SK-N-SH (cell line): Measurements from ENCODE around the gene HDAC4. TPM values are rescaled to one million over a fixed set of nuclear protein-coding genes. Genes with fewer than 3 reads are reported as not detected.

Experiments used
- CTCF ChIA-PET: fragments of 300-600, 350-600 bp; formaldehyde crosslinking; extraction: SDS; loops from one replicate; lab custom pipeline; 2021; lab: Yijun Ruan, JAX
- POLR2A ChIA-PET: fragments of 350-600 bp; sonication (Branson Sonifier 250); formaldehyde crosslinking; extraction: SDS; loops from one replicate; lab custom pipeline; 2020; ENCODE audit warnings: antibody characterized with exemption, inconsistent platforms; lab: Yijun Ruan, JAX
- DNase-seq: peaks from one replicate; pipeline ENCODE4 v3.0.0; 2012
- H2AFZ ChIP-seq: fragments of 200-600 bp; sonication (generic); 2 replicates; pipeline ENCODE4 v1.8.1; 2016; ENCODE audit warnings: antibody characterized with exemption, mild to moderate bottlenecking, low read depth
- H3F3A ChIP-seq: fragments of 200-600 bp; sonication (generic); replicated peaks from 2 replicates; pipeline ENCODE3; 2016; ENCODE audit warnings: antibody characterized with exemption, mild to moderate bottlenecking; ENCODE audit not compliant: insufficient read depth
- H3K27ac ChIP-seq, 2 experiments: fragments of 200-500 bp in 1 of 2; fragments of 200-600 bp in 1 of 2; sonication (Bioruptor generic) in 1 of 2; sonication (generic), shearing (Covaris generic) in 1 of 2; 2 replicates each; pipeline versions ENCODE4 v1.5.1 to v1.6.1; 2014 to 2016; ENCODE audit warnings: low read depth in 2 of 2, inconsistent platforms in 1 of 2, low read length in 1 of 2, mild to moderate bottlenecking in 1 of 2, mixed read lengths in 1 of 2
- H3K27me3 ChIP-seq: fragments of 200-600 bp; sonication (generic), shearing (Covaris generic); 2 replicates; pipeline ENCODE4 v1.6.1; 2016; ENCODE audit warnings: mixed run types; ENCODE audit not compliant: insufficient read depth
- H3K36me3 ChIP-seq, 2 experiments: fragments of 200-500 bp in 1 of 2; fragments of 200-600 bp in 1 of 2; sonication (Bioruptor generic) in 1 of 2; sonication (generic) in 1 of 2; replicated peaks in 1 of 2; 2 replicates each; pipeline versions ENCODE3 to v1.5.1; 2014 to 2016; ENCODE audit warnings: low read length in 1 of 2, mild to moderate bottlenecking in 1 of 2; ENCODE audit not compliant: insufficient read depth in 2 of 2, control insufficient read depth in 1 of 2
- H3K4me1 ChIP-seq, 2 experiments: fragments of 200-500 bp in 1 of 2; fragments of 200-600 bp in 1 of 2; sonication (Bioruptor generic) in 1 of 2; sonication (generic), shearing (Covaris generic) in 1 of 2; 2 replicates each; pipeline versions ENCODE4 v1.5.1 to v1.6.1; 2014 to 2016; ENCODE audit warnings: low read depth in 1 of 2, low read length in 1 of 2, mixed run types in 1 of 2; ENCODE audit not compliant: insufficient read depth in 2 of 2, control insufficient read depth in 1 of 2
- H3K4me2 ChIP-seq: fragments of 200-600 bp; sonication (generic), shearing (Covaris generic); 2 replicates; pipeline ENCODE4 v1.6.1; 2017; ENCODE audit warnings: mixed run types
- H3K4me3 ChIP-seq, 2 experiments: fragments of 200-500 bp in 1 of 2; fragments of 200-600 bp in 1 of 2; sonication (Bioruptor generic) in 1 of 2; sonication (generic), shearing (Covaris generic) in 1 of 2; 2 replicates each; pipeline versions ENCODE4 v1.5.1 to v1.8.1; 2014 to 2016; ENCODE audit warnings: low read depth in 2 of 2, inconsistent platforms in 1 of 2, low read length in 1 of 2, mild to moderate bottlenecking in 1 of 2, mixed read lengths in 1 of 2, moderate library complexity in 1 of 2
- H3K79me2 ChIP-seq: fragments of 200-600 bp; sonication (generic); 2 replicates; pipeline ENCODE4 v1.8.1; 2017; ENCODE audit warnings: mild to moderate bottlenecking; ENCODE audit not compliant: insufficient read depth
- H3K9ac ChIP-seq: fragments of 200-600 bp; sonication (generic); 2 replicates; pipeline ENCODE4 v1.6.1; 2017; ENCODE audit warnings: mixed run types
- H3K9me2 ChIP-seq: fragments of 200-600 bp; sonication (generic); 2 replicates; pipeline ENCODE4 v1.6.1; 2017; ENCODE audit warnings: mixed run types
- H3K9me3 ChIP-seq: fragments of 200-600 bp; sonication (generic); 2 replicates; pipeline ENCODE4 v1.6.1; 2017; ENCODE audit warnings: mixed run types, mild to moderate bottlenecking, moderate library complexity
- H4K20me1 ChIP-seq: fragments of 200-600 bp; sonication (generic); 2 replicates; pipeline ENCODE4 v1.6.1; 2017; ENCODE audit warnings: mild to moderate bottlenecking, mixed run types; ENCODE audit not compliant: insufficient read depth
- EZH2phosphoT487 ChIP-seq: fragments of 200-600 bp; sonication (generic); IDR thresholded peaks from 2 replicates; pipeline ENCODE4 v1.6.1; 2017; ENCODE audit warnings: low read depth, mixed run types, mild to moderate bottlenecking, antibody characterized with exemption, moderate library complexity, borderline replicate concordance
- GATA2 ChIP-seq: sonication (generic); formaldehyde crosslinking; IDR thresholded peaks from 2 replicates; pipeline ENCODE4 v1.5.0; 2020; ENCODE audit warnings: mild to moderate bottlenecking, missing genetic modification reagents
- IRF3 ChIP-seq: fragments of 150-350 bp; IDR thresholded peaks from 2 replicates; pipeline ENCODE4 v1.6.1; 2016; ENCODE audit warnings: mild to moderate bottlenecking, low read depth, low read length
- JUND ChIP-seq: IDR thresholded peaks from 2 replicates; pipeline ENCODE4 v1.4.0; 2012
- MAX ChIP-seq: IDR thresholded peaks from 2 replicates; pipeline ENCODE4 v1.4.0; 2012; ENCODE audit warnings: low read depth
- MEF2A ChIP-seq: IDR thresholded peaks from 2 replicates; pipeline ENCODE4 v1.4.0; 2012; ENCODE audit warnings: low read depth, borderline replicate concordance
- MXI1 ChIP-seq: IDR thresholded peaks from 2 replicates; pipeline ENCODE4 v1.6.1; 2012; ENCODE audit warnings: mild to moderate bottlenecking, low read depth, low read length, improper control_type of control experiment
- NFIC ChIP-seq: IDR thresholded peaks from 2 replicates; pipeline ENCODE4 v1.4.0; 2012; ENCODE audit warnings: borderline replicate concordance
- PBX3 ChIP-seq: IDR thresholded peaks from 2 replicates; pipeline ENCODE4; 2012
- RCOR1 ChIP-seq: fragments of 150-350 bp; IDR thresholded peaks from 2 replicates; pipeline ENCODE4 v1.6.1; 2017; ENCODE audit warnings: antibody characterized with exemption, low read length
- RFX5 ChIP-seq: IDR thresholded peaks from 2 replicates; pipeline ENCODE4 v1.6.1; 2012; ENCODE audit warnings: mild to moderate bottlenecking, improper control_type of control experiment, low read length
- RXRA ChIP-seq: IDR thresholded peaks from 2 replicates; pipeline ENCODE4 v1.4.0; 2012; ENCODE audit warnings: low read depth, mild to moderate bottlenecking, borderline replicate concordance
- SIN3A ChIP-seq: IDR thresholded peaks from 2 replicates; pipeline ENCODE4 v1.6.1; 2012; ENCODE audit warnings: low read depth, mild to moderate bottlenecking, low read length, moderate library complexity, borderline replicate concordance
- TAF1 ChIP-seq: IDR thresholded peaks from 2 replicates; pipeline ENCODE4 v1.6.1; 2012; ENCODE audit warnings: low read depth, mild to moderate bottlenecking, low read length, moderate library complexity, borderline replicate concordance
- TCF12 ChIP-seq: IDR thresholded peaks from 2 replicates; pipeline ENCODE4 v1.4.0; 2012
- TEAD4 ChIP-seq: IDR thresholded peaks from 2 replicates; pipeline ENCODE4 v1.4.0; 2012; ENCODE audit warnings: mild to moderate bottlenecking, borderline replicate concordance; ENCODE audit not compliant: insufficient read depth
- WGBS: methylation state at CpG from one replicate; pipeline ENCODE4 v1.1.6; 2017; ENCODE audit warnings: low lambda C conversion rate; 5-methylcytosine and 5-hydroxymethylcytosine counted together
- polyA plus RNA-seq, 3 experiments: library from polyadenylated mRNA; depleted of rRNA; stranded (reverse); fragments of >200 nt; gene quantifications; 2 replicates each; pipeline ENCODE4 v1.2.3, GENCODE V29; 2012

HDAC4 gene
- polyA plus RNA-seq, 1 of the 3 experiments (the other 2 are of a cell fraction), result 5.5 TPM

- H3K4me2 ChIP-seq, result no peak overlapping the region
- POLR2A ChIA-PET, result no interaction called here
- DNase-seq, result no peak
- CTCF ChIA-PET, result interaction anchor here (1.3 kb wide), 1 partner anchor 883 kb away, joined by 3 read pairs; no protein-coding TSS in a partner anchor
- no peak overlapping the region for H3K4me3 ChIP-seq
- no peaks in the 10 kb centered on the region for H3K4me1 ChIP-seq
- peaks cover 0 to 14% of the 10 kb centered on the region in 2 experiments for H3K36me3 ChIP-seq
- no peaks in the 10 kb centered on the region for H4K20me1 ChIP-seq
- TF ChIP-seq IRF3 (no peak), TAF1 (no peak), SIN3A (no peak), NFIC (no peak), MXI1 (no peak), RFX5 (no peak), EZH2phosphoT487 (no peak)
- TF ChIP-seq, all 33 proteins: peak for 0
- Histone ChIP-seq H3K9ac (no peak overlapping the region), H3K27ac (no peak overlapping the region), H2AFZ (no peak overlapping the region), H3K79me2 (no peaks in the 10 kb centered on the region), H3K27me3 (no peaks in the 10 kb centered on the region), H3K9me2 (no peaks in the 10 kb centered on the region), H3F3A (no peaks in the 10 kb centered on the region), H3K9me3 (no peaks in the 10 kb centered on the region)
- 89% methylated on average over 17 of the region's 19 CpGs for WGBS
Observed at GRCh38 chr2:239051891-239052445, 348.9 kb downstream of the HDAC4 start.

- Histone ChIP-seq H2AFZ (no peak overlapping the region), H3K27ac (no peak overlapping the region), H3K4me1 (no peaks in the 10 kb centered on the region), H3K9ac (no peak overlapping the region), H3K36me3 (peaks cover 0 to 14% of the 10 kb centered on the region in 2 experiments), H3K9me3 (no peaks in the 10 kb centered on the region), H3K9me2 (no peaks in the 10 kb centered on the region), H4K20me1 (no peaks in the 10 kb centered on the region), H3K4me2 (no peak overlapping the region), H3K4me3 (no peak overlapping the region; a peak in 1 of 4 replicates), H3K79me2 (no peaks in the 10 kb centered on the region), H3K27me3 (no peaks in the 10 kb centered on the region), H3F3A (no peaks in the 10 kb centered on the region)
- CTCF ChIA-PET, result interaction anchor here (0.6 kb wide), 1 partner anchor 1369 kb away, joined by 4 read pairs; no protein-coding TSS in a partner anchor
- DNase-seq, result no peak
- 96% methylated on average over 3 of the region's 3 CpGs for WGBS
- POLR2A ChIA-PET, result no interaction called here
- no peak for TF ChIP-seq TCF12
- TF ChIP-seq GATA2, result no peak
- TF ChIP-seq RXRA, result no peak
- TF ChIP-seq MAX, result no peak
- TF ChIP-seq TEAD4, result no peak
- no peak for TF ChIP-seq MEF2A
- no peak for TF ChIP-seq RCOR1
- TF ChIP-seq MXI1, result no peak
- no peak for TF ChIP-seq JUND
- no peak for TF ChIP-seq PBX3
- no peak for TF ChIP-seq NFIC
Observed at GRCh38 chr2:239050252-239050649, 350.6 kb downstream of the HDAC4 start.
